GM19238 (cell line): ENCODE results near the gene PSRC1.

Experiments
- DNase-seq: peaks from one replicate; pipeline ENCODE4 v3.0.0; 2011; ENCODE audit warnings: low spot score; ENCODE audit not compliant: insufficient read length

PSRC1 gene

DNA sequence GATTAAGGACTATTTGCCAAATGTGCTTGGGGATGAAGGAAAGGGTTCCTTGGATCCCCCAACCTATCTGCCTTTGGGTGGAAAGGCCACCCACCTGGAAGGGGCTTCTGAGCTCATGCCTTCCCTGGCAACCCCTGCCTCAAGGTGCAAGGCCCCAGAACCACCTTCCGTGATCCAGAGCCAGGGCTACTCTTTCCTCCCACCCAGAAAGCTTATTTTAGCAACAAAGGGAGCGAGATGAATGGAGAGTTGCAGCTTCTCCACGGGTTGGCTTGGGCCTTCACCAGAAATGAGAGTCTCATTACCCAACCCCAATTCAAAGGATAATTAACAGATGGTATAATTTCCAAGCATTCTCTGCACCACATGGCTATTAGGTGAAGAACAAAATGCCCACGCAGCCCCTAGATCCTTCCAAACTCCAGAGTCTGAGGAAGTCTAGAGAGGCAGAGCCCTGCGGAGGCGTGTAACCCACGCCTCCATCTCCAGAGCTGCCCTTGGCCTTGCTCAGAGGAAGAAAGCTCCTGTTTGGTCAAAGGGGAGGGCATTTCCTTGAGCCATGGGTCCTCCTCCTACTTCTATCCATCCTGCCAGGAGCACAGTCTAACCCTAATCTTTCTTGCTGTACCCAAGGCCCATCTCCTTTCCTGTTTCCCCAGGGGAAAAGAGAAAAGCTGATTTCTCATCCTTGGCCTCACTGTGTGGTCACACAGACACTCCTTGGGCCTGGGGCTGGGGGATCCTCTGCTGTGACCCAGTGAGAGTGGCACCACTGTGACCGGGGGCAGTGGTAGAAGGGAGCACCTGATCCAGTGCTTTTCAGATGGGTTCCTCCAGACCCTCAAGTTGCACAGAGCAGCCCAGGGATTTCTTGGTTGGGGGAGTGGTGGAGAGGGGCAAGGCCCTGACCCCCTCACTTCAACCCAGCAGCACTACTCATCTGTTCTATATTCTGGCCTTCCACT is 35.3 kb downstream of the PSRC1 start:
- no peak for DNase-seq

DNA sequence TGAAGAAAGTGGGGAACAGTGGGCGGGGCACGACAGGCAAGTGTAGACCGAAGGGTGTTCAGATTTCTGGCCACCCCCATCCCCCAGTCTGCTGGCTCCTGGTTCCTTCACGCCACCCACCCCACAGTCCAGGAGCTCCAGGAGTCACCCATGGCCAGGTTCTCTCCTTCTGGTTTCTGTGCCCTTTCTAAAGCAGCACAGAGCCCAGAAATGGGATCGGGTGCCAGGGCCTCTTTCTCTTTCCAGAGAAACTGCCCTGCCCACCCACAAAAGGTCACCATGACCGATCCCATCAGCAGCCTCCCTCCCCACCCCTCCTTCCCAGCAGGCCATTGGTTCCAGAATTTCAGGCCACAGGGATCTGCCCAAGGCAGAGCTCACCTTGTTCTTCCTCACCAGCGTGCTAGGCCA is 36.8 kb downstream of the PSRC1 start:
- DNase-seq: no peak

DNA sequence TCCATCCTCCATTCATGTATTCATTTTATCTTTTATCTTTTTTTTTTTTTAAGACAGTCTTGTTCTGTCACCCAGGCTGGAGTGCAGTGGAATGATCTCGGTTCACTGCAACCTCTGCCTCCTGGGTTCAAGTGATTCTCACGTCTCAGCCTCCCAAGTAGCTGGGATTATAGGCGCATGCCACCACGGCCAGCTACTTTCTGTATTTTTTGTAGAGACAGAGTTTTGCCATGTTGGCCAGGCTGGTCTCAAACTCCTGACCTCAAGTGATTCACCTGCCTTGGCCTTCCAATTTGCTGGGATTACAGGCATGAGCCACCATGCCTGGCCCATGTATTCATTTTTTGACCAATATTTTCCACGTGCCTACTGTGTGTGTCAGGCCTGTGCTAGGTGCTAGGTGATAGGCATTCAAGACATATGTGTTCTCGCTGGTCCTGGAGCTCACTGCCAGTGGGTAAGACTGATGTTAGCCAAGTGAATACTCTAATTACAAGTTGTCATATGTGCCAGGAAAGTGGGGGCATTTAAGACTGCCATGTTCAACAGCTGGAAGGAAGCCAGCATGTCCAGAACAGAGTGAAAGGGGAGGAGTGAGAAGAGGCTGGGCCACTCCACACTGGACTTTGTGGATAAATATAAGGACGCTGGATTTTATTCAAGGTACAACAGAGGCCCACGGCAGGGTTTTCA is 38.9 kb downstream of the PSRC1 start:
- no peak for DNase-seq

GRCh38 chr1:109243221-109243620 is 39.7 kb downstream of the PSRC1 start:
- no peak for DNase-seq

DNA sequence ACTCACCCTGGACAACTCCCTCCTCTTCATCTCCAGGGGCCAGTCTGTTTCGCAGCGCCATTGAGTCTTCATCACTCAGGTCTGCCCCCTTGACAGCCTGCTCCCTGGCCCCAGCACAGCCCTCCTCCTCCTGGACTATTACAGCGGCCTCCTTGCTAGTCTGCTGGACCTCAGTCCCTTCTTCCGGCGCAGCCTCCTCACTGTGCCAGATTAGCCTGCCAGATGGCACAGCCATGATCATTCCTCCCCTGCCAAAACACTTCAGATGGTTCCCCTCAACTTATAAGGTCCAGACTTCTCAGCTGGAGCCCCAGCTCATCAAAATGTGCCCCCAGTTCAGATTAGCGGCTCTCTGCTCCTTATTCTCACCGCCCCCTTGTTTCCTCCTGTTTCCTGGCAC is 40.6 kb downstream of the PSRC1 start:
- no peak for DNase-seq

DNA sequence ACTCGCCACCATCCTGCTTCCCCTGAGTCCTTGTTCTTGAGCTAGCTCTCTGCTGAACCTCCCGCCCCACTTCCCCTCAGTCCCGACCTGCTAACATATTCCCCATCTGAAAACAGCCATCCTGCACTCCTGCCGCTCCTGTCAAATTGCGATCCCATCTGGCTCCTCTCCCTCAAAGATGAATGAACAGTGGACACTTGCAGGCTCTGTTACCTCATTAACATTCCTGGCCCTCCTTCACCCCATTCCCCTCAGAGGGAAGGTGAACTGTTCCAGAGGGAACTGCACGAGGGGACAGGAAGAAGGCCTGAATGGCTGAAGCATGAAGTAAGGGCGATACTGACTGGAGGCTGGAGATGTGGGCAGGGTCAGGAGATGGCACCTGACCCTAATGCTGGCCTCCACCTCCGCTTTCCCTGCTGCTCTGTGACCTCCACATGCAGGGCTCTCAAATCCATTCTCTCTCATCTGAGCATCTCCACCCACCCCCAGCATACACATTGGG is 41.1 kb downstream of the PSRC1 start:
- no peak for DNase-seq

DNA sequence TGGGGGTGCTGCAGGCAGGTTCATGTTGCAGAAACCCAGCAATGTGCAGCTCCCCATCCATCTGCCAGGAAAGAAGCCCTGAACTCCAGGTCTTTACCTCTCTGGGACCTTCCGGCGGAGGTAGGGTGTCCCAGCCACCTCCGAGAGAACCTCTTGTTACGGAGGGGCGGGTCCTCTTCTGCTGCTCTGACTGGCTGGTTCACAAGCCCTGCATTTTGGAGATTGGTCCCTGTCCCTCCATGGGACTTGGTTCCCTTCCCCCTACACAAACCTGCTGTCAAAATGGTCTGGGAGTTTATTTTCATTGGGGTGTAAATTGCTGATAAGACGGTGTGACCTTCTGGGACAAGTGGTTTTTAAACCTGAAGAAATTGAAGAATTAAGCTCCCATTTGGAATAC is 41.6 kb downstream of the PSRC1 start:
- DNase-seq: no peak

DNA sequence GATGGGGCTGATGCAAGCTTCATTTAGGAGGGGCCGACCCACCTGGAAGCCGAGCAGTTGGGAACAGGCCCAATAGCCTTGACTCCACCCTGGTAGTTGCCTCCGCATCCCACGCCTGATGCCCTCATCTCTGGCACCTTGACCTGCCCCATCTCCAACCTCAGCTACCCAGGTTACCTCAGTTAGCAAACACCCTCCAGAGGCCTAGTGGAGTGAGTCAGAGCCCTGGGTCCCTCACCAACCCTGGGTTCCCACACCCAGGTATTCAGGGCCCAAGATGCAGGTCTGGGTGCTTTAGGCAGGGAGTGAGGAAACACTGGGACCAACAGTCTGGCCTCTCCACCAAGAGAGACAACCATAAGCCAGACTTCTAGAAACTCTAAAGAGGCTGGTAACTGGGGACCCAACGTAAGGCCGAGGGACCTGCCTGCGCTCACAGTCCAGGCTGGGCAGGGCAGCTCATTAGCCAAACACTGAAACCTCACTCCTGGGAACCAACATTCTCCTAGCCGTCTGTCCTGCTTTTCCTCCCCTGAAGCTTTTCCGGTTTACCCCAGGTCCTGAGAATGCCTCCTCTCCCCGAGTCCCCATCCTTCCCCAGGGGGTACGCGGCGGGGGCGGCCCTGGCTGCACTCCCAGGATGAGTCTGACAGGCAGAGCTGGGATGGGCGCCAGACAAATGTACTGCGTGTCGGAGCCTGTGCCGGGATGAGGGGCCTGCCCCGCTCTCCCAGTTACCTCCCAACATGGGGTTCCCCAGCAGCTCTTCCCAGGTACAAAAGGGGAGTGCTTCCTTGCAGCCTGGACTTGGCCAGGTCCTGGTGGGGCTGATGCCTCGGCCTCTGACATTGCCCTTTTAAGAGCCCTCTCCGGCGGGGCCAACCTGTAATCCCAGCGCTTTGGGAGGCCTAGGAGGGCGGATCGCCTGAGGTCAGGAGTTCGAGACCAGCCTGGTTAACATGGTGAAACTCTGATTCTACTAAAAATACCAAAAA is 42.5 kb downstream of the PSRC1 start:
- no peak for DNase-seq

GRCh38 chr1:109239409-109240068 is 43.4 kb downstream of the PSRC1 start:
- no peak for DNase-seq

DNA sequence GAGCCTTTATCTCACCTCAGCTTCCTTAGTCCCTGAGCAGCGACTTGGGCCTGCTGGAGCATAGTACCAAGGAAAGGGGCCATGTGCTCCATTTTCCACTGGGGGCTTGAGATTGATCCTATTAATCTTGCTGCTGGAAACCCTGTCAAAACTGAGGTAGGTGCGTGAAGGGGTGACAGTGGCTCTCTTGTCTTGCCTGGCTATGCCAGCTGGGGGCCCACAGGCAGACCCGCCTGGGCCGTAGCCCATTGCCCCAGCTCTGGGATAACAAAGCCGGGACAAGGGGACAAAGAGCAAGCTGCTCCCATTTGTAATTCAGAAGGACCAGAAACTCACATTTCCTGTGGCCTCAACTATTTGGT is 43.9 kb downstream of the PSRC1 start:
- DNase-seq: no peak

GRCh38 chr1:109238382-109238781 is 44.6 kb downstream of the PSRC1 start:
- no peak for DNase-seq

- DNase-seq: no peak
These were observed 45.4 kb downstream of the PSRC1 start for GRCh38 chr1:109237512-109237911.

DNA sequence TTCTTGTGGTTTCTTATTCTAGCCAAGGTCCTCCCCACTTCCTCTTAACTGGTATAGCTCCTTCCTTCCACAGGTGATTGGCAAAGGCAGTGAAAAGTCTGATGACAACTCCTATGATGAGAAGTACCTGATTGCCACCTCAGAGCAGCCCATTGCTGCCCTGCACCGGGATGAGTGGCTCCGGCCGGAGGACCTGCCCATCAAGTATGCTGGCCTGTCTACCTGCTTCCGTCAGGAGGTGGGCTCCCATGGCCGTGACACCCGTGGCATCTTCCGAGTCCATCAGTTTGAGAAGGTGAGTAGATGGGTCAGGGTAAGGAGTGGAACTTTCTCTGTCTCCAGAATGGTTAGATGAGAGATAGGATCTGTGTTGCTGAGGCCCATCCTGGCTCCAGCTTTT is 47.8 kb downstream of the PSRC1 start:
- no peak for DNase-seq

- DNase-seq: no peak
These were observed 51.9 kb downstream of the PSRC1 start for GRCh38 chr1:109231066-109231465.
